NB4 (cell line): ENCODE results near the gene DBH.

Experiments used
- CTCF ChIP-seq: IDR thresholded peaks from one replicate; pipeline ENCODE4 v1.5.1; 2012; ENCODE audit warnings: low read depth, low read length
- MAX ChIP-seq: IDR thresholded peaks from 2 replicates; pipeline ENCODE4 v1.6.1; 2011; ENCODE audit warnings: low read depth, low read length
- POLR2A ChIP-seq: IDR thresholded peaks from 2 replicates; pipeline ENCODE4 v1.6.1; 2011; ENCODE audit warnings: mild to moderate bottlenecking; ENCODE audit not compliant: insufficient read length; ENCODE audit errors: extremely low read depth

- TF ChIP-seq CTCF (peak; percentile 46), POLR2A (no peak), MAX (no peak)
These were observed 46.5 kb upstream of the DBH start for GRCh38 chr9:133589454-133590227.
